Measurements from ENCODE around the gene COPA. TPM values are rescaled to one million over a fixed set of nuclear protein-coding genes. Genes with fewer than 3 reads are reported as not detected.

COPA gene
- total RNA-seq, 1 donor from 2014 or later = 178 TPM

DNA sequence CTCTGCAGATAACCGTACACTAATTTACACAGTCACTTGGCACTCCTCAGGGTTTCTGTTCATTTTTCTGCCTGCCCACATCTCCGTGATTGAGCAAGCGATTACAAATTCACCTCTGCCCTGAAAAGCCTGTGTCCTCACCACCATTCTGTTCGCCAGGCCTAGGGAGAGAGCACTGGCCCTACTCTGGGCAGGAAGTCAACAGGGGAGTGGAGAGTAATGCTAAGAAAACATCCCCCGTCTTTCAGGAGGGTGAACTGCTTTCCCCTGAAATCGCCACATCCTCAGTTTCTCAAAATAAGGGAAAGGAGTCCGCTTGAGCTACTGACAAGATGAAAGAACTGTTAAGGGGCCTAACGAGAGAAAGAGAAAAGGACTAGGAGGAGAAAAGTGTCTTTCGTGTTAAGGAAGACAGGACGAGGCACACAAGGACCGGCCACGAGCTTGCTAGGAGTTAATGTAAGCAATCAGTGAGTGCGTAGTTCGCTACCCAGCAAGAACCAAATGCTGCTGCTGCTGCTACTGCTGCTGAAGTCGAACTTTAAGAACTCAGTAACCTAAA lies 58.7 kb downstream of the COPA start:
- peaks cover 36% of the 10 kb centered on the region for H3K36me3 Mint-ChIP-seq (ENCODE audit: low read depth, unreplicated experiment)
- H3K4me1 Mint-ChIP-seq (ENCODE audit: unreplicated experiment) = peaks cover 22% of the 10 kb centered on the region
- peak; percentile 16 for DNase-seq (ENCODE audit: low spot score)
- TF ChIP-seq, protein P1, sequence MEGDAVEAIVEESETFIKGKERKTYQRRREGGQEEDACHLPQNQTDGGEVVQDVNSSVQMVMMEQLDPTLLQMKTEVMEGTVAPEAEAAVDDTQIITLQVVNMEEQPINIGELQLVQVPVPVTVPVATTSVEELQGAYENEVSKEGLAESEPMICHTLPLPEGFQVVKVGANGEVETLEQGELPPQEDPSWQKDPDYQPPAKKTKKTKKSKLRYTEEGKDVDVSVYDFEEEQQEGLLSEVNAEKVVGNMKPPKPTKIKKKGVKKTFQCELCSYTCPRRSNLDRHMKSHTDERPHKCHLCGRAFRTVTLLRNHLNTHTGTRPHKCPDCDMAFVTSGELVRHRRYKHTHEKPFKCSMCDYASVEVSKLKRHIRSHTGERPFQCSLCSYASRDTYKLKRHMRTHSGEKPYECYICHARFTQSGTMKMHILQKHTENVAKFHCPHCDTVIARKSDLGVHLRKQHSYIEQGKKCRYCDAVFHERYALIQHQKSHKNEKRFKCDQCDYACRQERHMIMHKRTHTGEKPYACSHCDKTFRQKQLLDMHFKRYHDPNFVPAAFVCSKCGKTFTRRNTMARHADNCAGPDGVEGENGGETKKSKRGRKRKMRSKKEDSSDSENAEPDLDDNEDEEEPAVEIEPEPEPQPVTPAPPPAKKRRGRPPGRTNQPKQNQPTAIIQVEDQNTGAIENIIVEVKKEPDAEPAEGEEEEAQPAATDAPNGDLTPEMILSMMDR (IDR thresholded peaks at IDR 0.05; ENCODE audit: unreplicated experiment) = no peak
- peaks cover 2% of the 10 kb centered on the region for H3K27me3 Mint-ChIP-seq (ENCODE audit: unreplicated experiment)
- no peaks in the 10 kb centered on the region for H3K9me3 Mint-ChIP-seq (ENCODE audit: unreplicated experiment)
- peak overlapping the region; percentile 93 for H3K4me3 Mint-ChIP-seq (ENCODE audit: unreplicated experiment)
- H3K27ac Mint-ChIP-seq (ENCODE audit: unreplicated experiment) = peak overlapping the region; percentile 92

DNA sequence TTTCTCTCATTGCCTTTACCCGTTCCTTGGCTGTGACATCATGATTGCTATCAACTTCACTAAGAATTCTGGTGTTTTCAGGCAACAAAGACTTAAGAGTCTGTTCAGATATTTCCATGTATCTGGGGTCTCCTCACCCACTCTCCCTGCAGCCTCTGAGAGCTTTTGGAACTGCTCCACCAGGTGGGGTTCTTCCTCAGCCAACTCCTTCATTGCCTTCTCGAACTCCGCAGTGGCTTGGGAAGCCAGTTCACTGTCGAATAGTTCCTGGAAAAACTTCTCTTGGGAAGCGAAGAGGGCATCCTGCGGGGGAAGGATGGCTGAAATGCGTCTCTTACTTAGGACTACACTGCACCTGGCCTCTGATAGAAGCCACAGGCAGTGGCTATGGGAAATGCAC lies 60.2 kb downstream of the COPA start:
- H3K27me3 Mint-ChIP-seq (ENCODE audit: unreplicated experiment) = peaks cover 2% of the 10 kb centered on the region
- H3K4me1 Mint-ChIP-seq (ENCODE audit: unreplicated experiment) = peaks cover 22% of the 10 kb centered on the region
- no peak for DNase-seq (ENCODE audit: low spot score)
- no peak overlapping the region for H3K4me3 Mint-ChIP-seq (ENCODE audit: unreplicated experiment)
- TF ChIP-seq, protein P1 (IDR thresholded peaks at IDR 0.05; ENCODE audit: unreplicated experiment) = no peak
- no peak overlapping the region for H3K27ac Mint-ChIP-seq (ENCODE audit: unreplicated experiment)
- no peaks in the 10 kb centered on the region for H3K9me3 Mint-ChIP-seq (ENCODE audit: unreplicated experiment)
- H3K36me3 Mint-ChIP-seq (ENCODE audit: low read depth, unreplicated experiment) = peaks cover 32% of the 10 kb centered on the region

DNA sequence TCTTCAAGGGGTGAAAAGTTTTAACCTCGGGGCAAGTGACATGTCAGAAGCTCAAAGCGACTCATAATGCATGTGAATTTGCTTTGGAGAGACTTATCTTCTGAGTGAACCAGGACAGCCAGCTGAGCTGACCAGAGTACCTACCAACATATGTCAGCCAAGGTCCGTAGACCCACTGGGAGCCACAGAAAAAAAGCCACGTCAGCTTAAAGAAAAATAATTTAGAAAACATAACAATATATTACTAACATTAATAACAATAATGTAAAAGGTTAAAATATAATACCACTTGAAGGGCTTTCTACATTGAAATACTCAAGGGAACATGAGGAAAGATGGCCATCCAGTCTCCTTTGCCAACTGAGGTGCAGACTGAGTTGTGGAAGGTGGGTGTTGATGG lies 65.1 kb downstream of the COPA start:
- H3K4me3 Mint-ChIP-seq (ENCODE audit: unreplicated experiment) = no peak overlapping the region
- H3K4me1 Mint-ChIP-seq (ENCODE audit: unreplicated experiment) = no peaks in the 10 kb centered on the region
- H3K9me3 Mint-ChIP-seq (ENCODE audit: unreplicated experiment) = no peaks in the 10 kb centered on the region
- TF ChIP-seq, protein P1 (IDR thresholded peaks at IDR 0.05; ENCODE audit: unreplicated experiment) = no peak
- no peak for DNase-seq (ENCODE audit: low spot score)
- H3K27ac Mint-ChIP-seq (ENCODE audit: unreplicated experiment) = no peak overlapping the region
- peaks cover 24% of the 10 kb centered on the region for H3K36me3 Mint-ChIP-seq (ENCODE audit: low read depth, unreplicated experiment)
- no peaks in the 10 kb centered on the region for H3K27me3 Mint-ChIP-seq (ENCODE audit: unreplicated experiment)

DNA sequence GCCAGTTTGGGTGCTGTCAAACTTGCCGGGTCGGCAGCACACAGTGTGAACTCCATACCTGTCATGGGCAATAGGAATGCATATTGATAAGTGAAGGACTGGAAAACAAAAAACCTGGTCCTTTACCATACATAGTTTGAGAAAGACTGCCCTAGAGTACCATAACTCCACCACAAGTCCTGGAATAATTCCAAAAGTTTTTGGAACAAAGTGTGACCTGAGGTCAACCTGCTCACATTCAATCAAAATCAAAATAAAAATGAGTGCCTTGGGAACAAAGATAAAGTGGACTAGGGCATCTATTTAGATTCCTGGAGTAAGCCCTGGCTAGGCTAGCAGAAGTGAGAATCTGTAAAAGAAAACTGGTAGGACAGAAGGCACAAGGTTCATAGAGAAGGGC lies 65.7 kb downstream of the COPA start:
- Mint-ChIP-seq H3K27ac (ENCODE audit: unreplicated experiment) (no peak overlapping the region), H3K4me3 (ENCODE audit: unreplicated experiment) (no peak overlapping the region), H3K27me3 (ENCODE audit: unreplicated experiment) (no peaks in the 10 kb centered on the region), H3K36me3 (ENCODE audit: low read depth, unreplicated experiment) (peaks cover 19% of the 10 kb centered on the region), H3K4me1 (ENCODE audit: unreplicated experiment) (no peaks in the 10 kb centered on the region), H3K9me3 (ENCODE audit: unreplicated experiment) (no peaks in the 10 kb centered on the region)
- TF ChIP-seq, protein P1 (IDR thresholded peaks at IDR 0.05; ENCODE audit: unreplicated experiment) = no peak
- DNase-seq (ENCODE audit: low spot score) = no peak

DNA sequence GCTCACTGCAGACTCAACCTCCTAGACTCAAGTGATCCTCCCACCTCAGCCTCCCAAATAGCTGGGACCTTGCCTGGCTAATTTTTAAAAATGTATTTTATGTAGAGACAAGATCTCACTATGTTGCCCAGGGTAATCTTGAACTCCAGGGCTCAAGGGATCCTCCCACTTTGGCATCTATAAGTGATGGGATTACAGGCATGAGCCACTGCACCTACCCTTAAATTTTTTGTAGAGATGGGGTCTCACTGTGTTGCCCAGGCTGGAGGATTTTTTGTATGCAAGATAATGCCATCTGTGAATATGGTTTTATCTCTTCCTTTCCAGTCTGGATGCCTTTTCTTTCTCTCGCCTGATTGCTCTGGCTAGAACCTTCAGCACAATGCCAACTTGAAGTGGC lies 72.0 kb downstream of the COPA start:
- no peaks in the 10 kb centered on the region for H3K9me3 Mint-ChIP-seq (ENCODE audit: unreplicated experiment)
- no peak overlapping the region for H3K4me3 Mint-ChIP-seq (ENCODE audit: unreplicated experiment)
- H3K4me1 Mint-ChIP-seq (ENCODE audit: unreplicated experiment) = no peaks in the 10 kb centered on the region
- peaks cover 2% of the 10 kb centered on the region for H3K27me3 Mint-ChIP-seq (ENCODE audit: unreplicated experiment)
- TF ChIP-seq, protein P1 (IDR thresholded peaks at IDR 0.05; ENCODE audit: unreplicated experiment) = no peak
- no peak for DNase-seq (ENCODE audit: low spot score)
- no peaks in the 10 kb centered on the region for H3K36me3 Mint-ChIP-seq (ENCODE audit: low read depth, unreplicated experiment)
- H3K27ac Mint-ChIP-seq (ENCODE audit: unreplicated experiment) = no peak overlapping the region

Data from endothelial cell (in vitro differentiated cells).